Gastrocnemius medialis (tissue), 4 donors: Measurements from ENCODE around the gene FAM107A. TPM values are rescaled to one million over a fixed set of nuclear protein-coding genes. Genes with fewer than 3 reads are reported as not detected.

Experiments used
- ATAC-seq, 2 donors: fragments of 150-250 bp; one replicate each; pipeline ENCODE4 v1.9.1; 2016
- DNase-seq, 2 donors: peaks; one replicate each; pipeline ENCODE4 v3.0.0-alpha.2; 2019
- H3K27ac ChIP-seq, 4 donors: fragments of 200-600 bp; sonication (generic); 1 replicate in 1 of 4; 2 replicates in 3 of 4; pipeline ENCODE4 v1.5.1; 2016 to 2018; ENCODE audit warnings: mild to moderate bottlenecking in 2 of 4, moderate library complexity in 1 of 4
- H3K27me3 ChIP-seq, 3 donors: fragments of 200-600 bp; sonication (generic) in 2 of 3; 1 replicate in 1 of 3; 2 replicates in 2 of 3; pipeline versions ENCODE4 v1.5.1 to v1.6.0; 2016 to 2019; ENCODE audit warnings: mild to moderate bottlenecking in 1 of 3, moderate library complexity in 1 of 3
- H3K36me3 ChIP-seq, 2 donors: fragments of 200-600 bp; sonication (generic) in 1 of 2; one replicate each; pipeline ENCODE4 v1.5.1; 2017 to 2018
- H3K4me1 ChIP-seq, 2 donors: fragments of 200-600 bp; sonication (generic) in 1 of 2; one replicate each; pipeline ENCODE4 v1.5.1; 2016 to 2017; ENCODE audit warnings: mild to moderate bottlenecking in 2 of 2
- H3K4me3 ChIP-seq, 4 donors: fragments of 200-600 bp; sonication (generic) in 3 of 4; 1 replicate in 1 of 4; 2 replicates in 3 of 4; pipeline ENCODE4 v1.5.1; 2016 to 2019; ENCODE audit warnings: mild to moderate bottlenecking in 2 of 4
- H3K9me3 ChIP-seq, 3 donors: fragments of 200-600 bp; sonication (generic) in 2 of 3; 1 replicate in 1 of 3; 2 replicates in 2 of 3; pipeline ENCODE4 v1.5.1; 2016 to 2019
- POLR2A ChIP-seq, 2 donors: fragments of 450-650 bp; IDR thresholded peaks; one replicate each; pipeline ENCODE4 v1.6.1; 2017; ENCODE audit warnings: antibody characterized with exemption in 2 of 2, mild to moderate bottlenecking in 2 of 2, moderate library complexity in 2 of 2
- in situ Hi-C, 4 donors: fragments of 200-750 bp; cut with MboI; loops; one replicate each; pipeline versions ENCODE4 v1.15.0 to v1.8.0; 2017; ENCODE audit warnings: low sequenced_read_pairs in 4 of 4
- intact Hi-C: fragments of 100-400 bp; cut with DNase I; formaldehyde crosslinking; loops from one replicate; pipeline ENCODE4 v1.15.1; 2023; ENCODE audit warnings: low total_unique reads
- total RNA-seq, 4 donors: library from RNA; depleted of rRNA; stranded (reverse); fragments of >200 nt; gene quantifications; one replicate each; pipeline versions ENCODE4 v1.1.0 to v1.2.3, GENCODE V29; 2016
- TF ChIP-seq, protein P1 (sequence below), 5 experiments: fragments of 450-650 bp in 3 of 5; fragments of 200-600 bp in 2 of 5; sonication (generic) in 2 of 5; IDR thresholded peaks in 4 of 5; conservative IDR thresholded peaks in 1 of 5; 1 replicate in 4 of 5; 2 replicates in 1 of 5; pipeline ENCODE4 v1.5.1; 2016 to 2019; ENCODE audit warnings: antibody characterized with exemption in 5 of 5, mild to moderate bottlenecking in 3 of 5, moderate library complexity in 3 of 5

Gene FAM107A
- total RNA-seq, 4 donors from 2014 or later: 21.1 to 28.5 (median 27.6) TPM

DNA sequence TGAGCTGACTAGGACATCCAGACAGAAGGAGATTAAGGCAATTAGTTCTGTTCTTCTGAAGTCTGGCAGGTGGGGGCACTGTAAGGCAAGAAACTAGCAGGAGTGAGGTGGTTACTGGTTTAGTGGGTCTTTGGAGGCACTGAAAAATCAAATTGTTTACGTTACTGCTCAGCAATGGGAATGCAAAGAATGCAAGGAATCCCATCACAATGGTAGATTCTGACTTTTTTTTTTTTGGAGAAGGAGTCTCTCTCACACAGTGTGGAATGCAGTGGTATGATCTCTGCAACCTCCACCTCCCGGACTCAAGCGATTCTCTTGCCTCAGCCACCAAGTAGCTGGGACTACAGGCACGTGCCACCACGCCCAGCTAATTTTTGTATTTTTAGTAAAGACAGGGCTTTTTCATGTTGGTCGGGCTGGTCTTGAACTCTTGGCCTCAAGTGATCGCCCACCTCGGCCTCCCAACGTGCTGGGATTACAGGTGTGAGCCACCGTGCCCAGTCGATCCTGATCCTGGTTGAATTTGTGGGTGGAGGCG lies 16.4 kb downstream of the FAM107A start:
- Histone ChIP-seq H3K27me3 (no peaks in the 10 kb centered on the region), H3K9me3 (no peaks in the 10 kb centered on the region), H3K4me1 (no peaks in the 10 kb centered on the region), H3K27ac (no peak overlapping the region), H3K36me3 (no peaks in the 10 kb centered on the region), H3K4me3 (no peak overlapping the region)
- DNase-seq: no peak
- intact Hi-C loops (no loop called here), in situ Hi-C loops (no loop called here)
- no peak for ATAC-seq
- TF ChIP-seq, protein P1, sequence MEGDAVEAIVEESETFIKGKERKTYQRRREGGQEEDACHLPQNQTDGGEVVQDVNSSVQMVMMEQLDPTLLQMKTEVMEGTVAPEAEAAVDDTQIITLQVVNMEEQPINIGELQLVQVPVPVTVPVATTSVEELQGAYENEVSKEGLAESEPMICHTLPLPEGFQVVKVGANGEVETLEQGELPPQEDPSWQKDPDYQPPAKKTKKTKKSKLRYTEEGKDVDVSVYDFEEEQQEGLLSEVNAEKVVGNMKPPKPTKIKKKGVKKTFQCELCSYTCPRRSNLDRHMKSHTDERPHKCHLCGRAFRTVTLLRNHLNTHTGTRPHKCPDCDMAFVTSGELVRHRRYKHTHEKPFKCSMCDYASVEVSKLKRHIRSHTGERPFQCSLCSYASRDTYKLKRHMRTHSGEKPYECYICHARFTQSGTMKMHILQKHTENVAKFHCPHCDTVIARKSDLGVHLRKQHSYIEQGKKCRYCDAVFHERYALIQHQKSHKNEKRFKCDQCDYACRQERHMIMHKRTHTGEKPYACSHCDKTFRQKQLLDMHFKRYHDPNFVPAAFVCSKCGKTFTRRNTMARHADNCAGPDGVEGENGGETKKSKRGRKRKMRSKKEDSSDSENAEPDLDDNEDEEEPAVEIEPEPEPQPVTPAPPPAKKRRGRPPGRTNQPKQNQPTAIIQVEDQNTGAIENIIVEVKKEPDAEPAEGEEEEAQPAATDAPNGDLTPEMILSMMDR (IDR thresholded peaks at IDR 0.05 in 4 of 5, conservative IDR thresholded peaks at IDR 0.05 in 1 of 5): no peak
- TF ChIP-seq POLR2A (IDR thresholded peaks at IDR 0.05): no peak

DNA sequence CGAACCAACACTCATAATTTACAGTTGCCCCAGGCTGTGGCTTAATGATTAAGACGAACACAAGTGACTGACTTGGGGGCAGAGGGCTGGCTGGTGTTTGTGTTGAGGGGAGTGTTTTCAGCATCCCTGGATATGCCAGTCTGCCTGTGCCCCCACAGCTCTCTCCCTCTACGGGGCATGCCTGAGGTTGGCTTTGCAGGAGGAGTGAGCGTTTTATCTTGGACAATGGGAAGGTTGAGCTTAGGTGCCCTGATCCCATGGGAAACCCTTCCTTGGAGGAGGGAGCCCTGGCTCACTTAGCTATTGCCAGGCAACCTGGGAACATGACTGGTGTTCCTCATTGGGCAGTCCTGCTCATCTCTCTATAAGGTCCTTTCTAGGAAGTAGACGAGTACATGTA lies 17.6 kb downstream of the FAM107A start:
- no peaks in the 10 kb centered on the region for H3K36me3 ChIP-seq
- intact Hi-C loops (no loop called here), in situ Hi-C loops (no loop called here)
- TF ChIP-seq, protein P1 (IDR thresholded peaks at IDR 0.05 in 4 of 5, conservative IDR thresholded peaks at IDR 0.05 in 1 of 5): no peak
- no peak for TF ChIP-seq POLR2A (IDR thresholded peaks at IDR 0.05)
- H3K27ac ChIP-seq: no peak overlapping the region
- no peak overlapping the region for H3K4me3 ChIP-seq
- no peaks in the 10 kb centered on the region for H3K27me3 ChIP-seq
- ATAC-seq (no peak), DNase-seq (no peak)
- no peaks in the 10 kb centered on the region for H3K4me1 ChIP-seq
- no peaks in the 10 kb centered on the region for H3K9me3 ChIP-seq

DNA sequence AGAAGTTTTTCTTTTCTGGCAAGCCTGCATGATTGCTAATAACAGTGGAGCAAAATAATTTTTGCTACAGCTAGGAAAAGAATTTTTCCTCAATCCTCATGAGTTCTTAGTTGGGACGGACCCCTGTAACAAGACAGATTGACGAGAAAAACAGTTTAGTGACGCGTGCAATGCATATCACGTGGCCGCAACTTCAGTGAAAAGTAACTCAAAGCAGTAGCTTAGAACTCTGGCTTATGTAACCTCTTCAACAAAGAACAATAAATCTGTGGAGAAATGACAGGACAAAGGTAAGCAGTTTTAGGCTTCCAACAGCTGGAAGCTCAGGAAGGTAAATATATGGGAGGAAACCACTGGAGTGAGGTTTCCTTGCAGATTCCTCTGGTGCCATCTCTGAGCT lies 19.7 kb downstream of the FAM107A start:
- in situ Hi-C loops: no loop called here

DNA sequence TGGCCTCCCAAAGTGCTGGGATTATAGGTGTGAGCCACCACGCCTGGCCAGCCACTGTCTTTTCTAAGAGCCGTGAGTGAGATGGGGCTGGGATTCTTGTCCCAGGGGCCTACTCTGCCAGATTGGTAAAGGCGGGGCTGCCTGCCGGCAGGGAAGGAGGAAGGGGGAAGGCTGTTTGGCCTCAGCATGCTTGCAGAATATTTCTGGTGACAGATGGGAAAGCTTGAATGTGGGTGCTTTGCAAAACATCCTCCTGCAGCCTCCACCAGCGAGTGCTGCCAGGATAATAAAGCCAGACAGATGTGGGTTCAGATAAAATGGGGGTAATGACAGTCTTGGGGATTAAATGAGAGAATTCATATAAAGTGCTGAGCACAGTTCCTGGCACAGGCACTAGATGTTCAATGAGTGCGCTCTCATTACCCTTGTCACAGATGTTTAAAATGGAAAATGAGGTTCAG lies 20.4 kb downstream of the FAM107A start:
- TF ChIP-seq, protein P1 (IDR thresholded peaks at IDR 0.05 in 4 of 5, conservative IDR thresholded peaks at IDR 0.05 in 1 of 5): no peak
- TF ChIP-seq POLR2A (IDR thresholded peaks at IDR 0.05): no peak
- H3K4me3 ChIP-seq: no peak overlapping the region
- in situ Hi-C loops: no loop called here
- H3K27me3 ChIP-seq: no peaks in the 10 kb centered on the region
- ATAC-seq (peak in 1 of 2 donors; percentile 39), DNase-seq (no peak)
- intact Hi-C loops: no loop called here
- no peaks in the 10 kb centered on the region for H3K9me3 ChIP-seq
- H3K27ac ChIP-seq: no peak overlapping the region
- H3K36me3 ChIP-seq: no peaks in the 10 kb centered on the region
- no peaks in the 10 kb centered on the region for H3K4me1 ChIP-seq

More for the DNA sequence above, 19.7 kb downstream of the FAM107A start:
- H3K4me1 ChIP-seq: no peaks in the 10 kb centered on the region
- H3K9me3 ChIP-seq: no peaks in the 10 kb centered on the region
- no peak for ATAC-seq
- H3K27ac ChIP-seq: no peak overlapping the region
- intact Hi-C loops: no loop called here
- H3K4me3 ChIP-seq: no peak overlapping the region
- no peaks in the 10 kb centered on the region for H3K27me3 ChIP-seq
- DNase-seq: no peak
- H3K36me3 ChIP-seq: no peaks in the 10 kb centered on the region
- TF ChIP-seq, protein P1 (IDR thresholded peaks at IDR 0.05 in 4 of 5, conservative IDR thresholded peaks at IDR 0.05 in 1 of 5): no peak
- TF ChIP-seq POLR2A (IDR thresholded peaks at IDR 0.05): no peak

DNA sequence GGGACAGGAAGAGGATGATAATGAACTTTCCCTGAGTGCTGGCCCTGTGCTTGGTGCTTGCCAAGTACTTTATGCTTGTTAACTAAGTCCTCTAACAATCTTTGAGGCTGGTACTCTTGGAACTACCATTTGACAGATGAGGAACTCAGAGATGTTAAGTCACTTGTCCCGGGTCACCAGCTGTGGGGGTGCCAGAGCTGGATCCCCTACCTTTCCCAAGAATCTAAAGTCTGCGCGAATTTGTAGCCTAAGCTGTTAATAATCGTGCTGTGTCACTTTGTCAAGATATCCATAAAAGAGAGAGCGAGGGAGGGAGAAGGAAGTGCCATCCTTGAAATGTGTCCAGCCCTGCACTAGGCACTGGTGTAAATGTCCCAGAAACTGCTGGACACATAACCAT lies 21.2 kb downstream of the FAM107A start:
- H3K9me3 ChIP-seq: no peaks in the 10 kb centered on the region
- in situ Hi-C loops (no loop called here), intact Hi-C loops (no loop called here)
- no peak overlapping the region for H3K4me3 ChIP-seq
- no peak overlapping the region for H3K27ac ChIP-seq
- H3K36me3 ChIP-seq: no peaks in the 10 kb centered on the region
- no peaks in the 10 kb centered on the region for H3K4me1 ChIP-seq
- ATAC-seq: no peak
- TF ChIP-seq, protein P1 (IDR thresholded peaks at IDR 0.05 in 4 of 5, conservative IDR thresholded peaks at IDR 0.05 in 1 of 5): no peak
- no peak for TF ChIP-seq POLR2A (IDR thresholded peaks at IDR 0.05)
- H3K27me3 ChIP-seq: no peaks in the 10 kb centered on the region
- DNase-seq: no peak
